ENCODE measurements around the gene P3R3URF. TPM values are rescaled to one million over a fixed set of nuclear protein-coding genes. Genes with fewer than 3 reads are reported as not detected.

P3R3URF gene
- total and polyA plus RNA-seq, 9 of the 15 experiments (the other 6 are each of a cell fraction or from before 2014, with no cell fraction given) = not detected

- TF ChIP-seq KDM1A (IDR thresholded peaks at IDR 0.05) (peak; percentile 99), SAFB (IDR thresholded peaks at IDR 0.05; ENCODE audit: borderline replicate concordance, low read depth, low read length) (no peak), ZNF586 (CRISPR knock-in tag; conservative IDR thresholded peaks at IDR 0.05) (no peak), ATF4 (CRISPR knock-in tag; IDR thresholded peaks at IDR 0.05) (peak; percentile 60; the same call in 1 of the 2 replicates), PHTF2 (CRISPR knock-in tag; IDR thresholded peaks at IDR 0.05) (no peak), ZSCAN32 (CRISPR knock-in tag; IDR thresholded peaks at IDR 0.05) (peak; percentile 46; the same call in 1 of the 2 replicates), NUFIP1 (IDR thresholded peaks at IDR 0.05; ENCODE audit: partially characterized antibody) (no peak), TCF7L2 (IDR thresholded peaks at IDR 0.05; ENCODE audit: low read depth, low read length) (no peak), ETS1 (conservative IDR thresholded peaks at IDR 0.05; ENCODE audit: control insufficient read depth, low read depth, low read length) (no peak), NCOA4 (IDR thresholded peaks at IDR 0.05; ENCODE audit: partially characterized antibody) (peak; percentile 84), TCF15 (CRISPR knock-in tag; IDR thresholded peaks at IDR 0.05) (no peak), GTF2E2 (tag; IDR thresholded peaks at IDR 0.05) (peak; percentile 70; the same call in 1 of the 2 replicates), ARID1B (IDR thresholded peaks at IDR 0.05) (peak; percentile 100), COPS2 (conservative IDR thresholded peaks at IDR 0.05) (no peak), SNRNP70 (optimal IDR thresholded peaks at IDR 0.05; ENCODE audit: low read depth, low read length) (no peak), ZNF695 (CRISPR knock-in tag; IDR thresholded peaks at IDR 0.05) (no peak), CHAMP1 (IDR thresholded peaks at IDR 0.05) (peak; percentile 99), NRF1 (conservative IDR thresholded peaks at IDR 0.05 in 1 of 2, IDR thresholded peaks at IDR 0.05 in 1 of 2) (peak; percentile 78 to 80), HOMEZ (CRISPR knock-in tag; IDR thresholded peaks at IDR 0.05) (0 out of 2 replicates have a peak, but pooled peaks have one; percentile 76), SIRT6 (IDR thresholded peaks at IDR 0.05; ENCODE audit: low read depth, low read length) (no peak), ZKSCAN8 (CRISPR knock-in tag; IDR thresholded peaks at IDR 0.05) (peak; percentile 86)
Measured at GRCh38 chr1:46158312-46159281, 17.7 kb downstream of the P3R3URF start (continued).
